Thyroid gland (tissue), 4 donors: Measurements from ENCODE around the gene KREMEN1.

ENCODE experiments used
- POLR2A ChIP-seq, 2 donors: fragments of 450-650 bp; IDR thresholded peaks; one replicate each; pipeline ENCODE4 v1.6.1; 2017; ENCODE audit warnings: antibody characterized with exemption in 2 of 2, mild to moderate bottlenecking in 2 of 2, moderate library complexity in 1 of 2
- TF ChIP-seq, protein P1 (sequence below), 6 experiments: fragments of 200-600 bp in 3 of 6; fragments of 450-650 bp in 3 of 6; sonication (generic) in 3 of 6; IDR thresholded peaks; one replicate each; pipeline ENCODE4 v1.5.1; 2016 to 2019; ENCODE audit warnings: antibody characterized with exemption in 6 of 6, mild to moderate bottlenecking in 2 of 6, inconsistent platforms in 1 of 6, moderate library complexity in 1 of 6

DNA sequence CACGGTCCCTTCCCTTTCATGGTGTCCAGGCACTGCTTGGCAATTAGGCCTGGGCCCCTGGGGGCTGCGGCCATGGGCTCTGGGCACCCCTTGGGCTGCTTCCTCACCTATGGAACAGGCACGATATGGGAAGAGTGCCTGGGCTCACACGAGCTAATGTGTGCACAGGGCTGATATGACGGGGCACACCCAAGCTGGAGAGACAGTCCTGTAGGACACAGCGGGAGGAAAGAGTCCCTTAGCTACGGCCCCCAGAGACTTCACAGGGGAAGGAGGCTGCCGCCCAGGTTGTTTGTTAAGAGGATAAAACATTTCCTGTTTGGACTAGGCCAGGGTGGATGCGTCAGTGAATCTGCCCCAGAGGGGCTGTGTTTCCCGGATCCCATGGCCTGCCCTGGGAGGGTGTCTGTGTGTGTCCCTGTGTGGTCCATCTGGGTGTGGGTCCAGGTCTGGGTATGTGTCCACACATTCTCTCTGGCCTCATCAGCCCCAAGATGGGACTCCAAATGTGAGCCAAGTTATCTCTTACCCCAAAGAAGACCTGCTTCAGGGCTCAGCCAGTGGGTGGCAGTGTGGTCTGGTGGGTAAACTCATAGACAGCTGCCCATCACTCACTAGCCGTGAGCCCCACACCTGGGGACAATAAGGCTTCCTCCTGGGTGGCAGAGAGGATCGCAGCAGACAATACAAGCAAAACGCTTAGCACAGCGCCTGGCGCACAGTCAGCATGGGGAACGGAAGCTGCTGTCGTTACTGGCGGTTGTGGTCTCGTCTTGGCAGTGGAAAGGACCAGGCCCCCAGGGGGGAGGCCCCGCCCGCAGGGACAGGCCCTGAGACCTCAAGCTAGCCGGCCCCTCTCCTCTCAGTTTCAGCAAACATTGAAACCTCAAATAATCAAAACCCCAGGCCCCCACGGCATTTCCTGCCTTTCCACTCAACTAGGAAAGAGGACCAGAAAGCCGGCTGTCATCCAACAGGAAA lies 129.7 kb downstream of the KREMEN1 start:
- TF ChIP-seq, protein P1, sequence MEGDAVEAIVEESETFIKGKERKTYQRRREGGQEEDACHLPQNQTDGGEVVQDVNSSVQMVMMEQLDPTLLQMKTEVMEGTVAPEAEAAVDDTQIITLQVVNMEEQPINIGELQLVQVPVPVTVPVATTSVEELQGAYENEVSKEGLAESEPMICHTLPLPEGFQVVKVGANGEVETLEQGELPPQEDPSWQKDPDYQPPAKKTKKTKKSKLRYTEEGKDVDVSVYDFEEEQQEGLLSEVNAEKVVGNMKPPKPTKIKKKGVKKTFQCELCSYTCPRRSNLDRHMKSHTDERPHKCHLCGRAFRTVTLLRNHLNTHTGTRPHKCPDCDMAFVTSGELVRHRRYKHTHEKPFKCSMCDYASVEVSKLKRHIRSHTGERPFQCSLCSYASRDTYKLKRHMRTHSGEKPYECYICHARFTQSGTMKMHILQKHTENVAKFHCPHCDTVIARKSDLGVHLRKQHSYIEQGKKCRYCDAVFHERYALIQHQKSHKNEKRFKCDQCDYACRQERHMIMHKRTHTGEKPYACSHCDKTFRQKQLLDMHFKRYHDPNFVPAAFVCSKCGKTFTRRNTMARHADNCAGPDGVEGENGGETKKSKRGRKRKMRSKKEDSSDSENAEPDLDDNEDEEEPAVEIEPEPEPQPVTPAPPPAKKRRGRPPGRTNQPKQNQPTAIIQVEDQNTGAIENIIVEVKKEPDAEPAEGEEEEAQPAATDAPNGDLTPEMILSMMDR (IDR thresholded peaks at IDR 0.05), result peak in 2 of 6 experiments; percentile 20
- no peak for TF ChIP-seq POLR2A (IDR thresholded peaks at IDR 0.05)
